K562 (cell line): Measurements from ENCODE around the gene RGL2. TPM values are rescaled to one million over a fixed set of nuclear protein-coding genes. Genes with fewer than 3 reads are reported as not detected.

Experiments used
- MGA ChIP-seq: fragments of 450-650 bp; IDR thresholded peaks from 2 replicates; pipeline ENCODE4 v1.6.1; 2016; ENCODE audit warnings: mild to moderate bottlenecking, moderate library complexity
- U2AF1 ChIP-seq: fragments of 200-400 bp; formaldehyde crosslinking; optimal IDR thresholded peaks from 2 replicates; pipeline ENCODE3; 2017; ENCODE audit warnings: mild to moderate bottlenecking, low read depth, low read length, moderate library complexity
- ZNF41 ChIP-seq: fragments of 250-450 bp; sonication (Bioruptor Pico); conservative IDR thresholded peaks from 2 replicates; pipeline ENCODE4 v1.4.0; 2020; ENCODE audit warnings: mild to moderate bottlenecking
- polyA plus RNA-seq, 8 experiments: library from polyadenylated mRNA; depleted of rRNA in 4 of 8; stranded (reverse) in 5 of 8; unstranded in 3 of 8; fragments of >200 nt; fragmentation: Nextera tagmentation in 2 of 8; fragmentation: Illumina TruSeq in 1 of 8; extraction: Ambion mirVana in 2 of 8; extraction: Trizol in 1 of 8; gene quantifications; 2 replicates each; pipeline versions ENCODE4 v1.2.1 to v1.2.3, GENCODE V29; 2011 to 2014; ENCODE audit warnings: inconsistent platforms in 1 of 8, missing spikeins in 1 of 8
- total RNA-seq, 7 experiments: library from RNA; depleted of rRNA in 6 of 7; stranded (reverse); fragments of >200 nt in 6 of 7; fragmentation: Illumina TruSeq in 2 of 7; extraction: Trizol in 2 of 7; gene quantifications; 2 replicates each; pipeline versions ENCODE4 v1.2.1 to v1.2.3, GENCODE V29; 2011 to 2021; ENCODE audit warnings: low replicate concordance in 1 of 7
- TF ChIP-seq, protein P1 (sequence below): fragments of 450-650 bp; IDR thresholded peaks from 2 replicates; pipeline ENCODE4 v1.6.1; 2016; ENCODE audit warnings: low read depth
- TF ChIP-seq, protein P2 (sequence below): fragments of 250-450 bp; sonication (Bioruptor Pico); IDR thresholded peaks from 2 replicates; pipeline ENCODE4 v1.4.0; 2020; ENCODE audit warnings: mild to moderate bottlenecking, moderate library complexity, borderline replicate concordance

The RGL2 gene
- total and polyA plus RNA-seq, 9 of the 15 experiments (the other 6 are each of a cell fraction or from before 2014, with no cell fraction given): 1.8 to 57.1 (median 19.5) TPM

DNA sequence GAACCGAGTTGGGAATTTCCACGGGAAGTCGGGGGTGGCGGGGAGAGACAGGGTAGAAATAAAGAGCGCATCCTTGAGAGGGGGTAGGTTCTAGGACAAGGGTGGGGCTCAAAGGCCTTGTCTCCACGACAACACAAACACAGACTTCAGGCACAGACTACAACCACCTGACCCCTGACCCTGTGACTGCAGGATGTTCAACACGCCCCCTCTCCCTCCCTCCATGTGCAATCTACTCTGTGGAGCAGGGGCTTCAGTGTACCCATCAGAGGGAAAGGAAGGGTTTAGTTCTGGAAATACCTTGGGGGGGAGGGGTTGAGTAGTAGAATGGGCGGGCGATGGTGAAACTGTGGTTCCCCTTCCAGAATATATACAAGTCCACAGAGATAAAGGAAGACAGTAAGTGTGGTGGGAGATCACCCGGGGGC is 15.8 kb upstream of the RGL2 start (continued):
- TF ChIP-seq, protein P1, sequence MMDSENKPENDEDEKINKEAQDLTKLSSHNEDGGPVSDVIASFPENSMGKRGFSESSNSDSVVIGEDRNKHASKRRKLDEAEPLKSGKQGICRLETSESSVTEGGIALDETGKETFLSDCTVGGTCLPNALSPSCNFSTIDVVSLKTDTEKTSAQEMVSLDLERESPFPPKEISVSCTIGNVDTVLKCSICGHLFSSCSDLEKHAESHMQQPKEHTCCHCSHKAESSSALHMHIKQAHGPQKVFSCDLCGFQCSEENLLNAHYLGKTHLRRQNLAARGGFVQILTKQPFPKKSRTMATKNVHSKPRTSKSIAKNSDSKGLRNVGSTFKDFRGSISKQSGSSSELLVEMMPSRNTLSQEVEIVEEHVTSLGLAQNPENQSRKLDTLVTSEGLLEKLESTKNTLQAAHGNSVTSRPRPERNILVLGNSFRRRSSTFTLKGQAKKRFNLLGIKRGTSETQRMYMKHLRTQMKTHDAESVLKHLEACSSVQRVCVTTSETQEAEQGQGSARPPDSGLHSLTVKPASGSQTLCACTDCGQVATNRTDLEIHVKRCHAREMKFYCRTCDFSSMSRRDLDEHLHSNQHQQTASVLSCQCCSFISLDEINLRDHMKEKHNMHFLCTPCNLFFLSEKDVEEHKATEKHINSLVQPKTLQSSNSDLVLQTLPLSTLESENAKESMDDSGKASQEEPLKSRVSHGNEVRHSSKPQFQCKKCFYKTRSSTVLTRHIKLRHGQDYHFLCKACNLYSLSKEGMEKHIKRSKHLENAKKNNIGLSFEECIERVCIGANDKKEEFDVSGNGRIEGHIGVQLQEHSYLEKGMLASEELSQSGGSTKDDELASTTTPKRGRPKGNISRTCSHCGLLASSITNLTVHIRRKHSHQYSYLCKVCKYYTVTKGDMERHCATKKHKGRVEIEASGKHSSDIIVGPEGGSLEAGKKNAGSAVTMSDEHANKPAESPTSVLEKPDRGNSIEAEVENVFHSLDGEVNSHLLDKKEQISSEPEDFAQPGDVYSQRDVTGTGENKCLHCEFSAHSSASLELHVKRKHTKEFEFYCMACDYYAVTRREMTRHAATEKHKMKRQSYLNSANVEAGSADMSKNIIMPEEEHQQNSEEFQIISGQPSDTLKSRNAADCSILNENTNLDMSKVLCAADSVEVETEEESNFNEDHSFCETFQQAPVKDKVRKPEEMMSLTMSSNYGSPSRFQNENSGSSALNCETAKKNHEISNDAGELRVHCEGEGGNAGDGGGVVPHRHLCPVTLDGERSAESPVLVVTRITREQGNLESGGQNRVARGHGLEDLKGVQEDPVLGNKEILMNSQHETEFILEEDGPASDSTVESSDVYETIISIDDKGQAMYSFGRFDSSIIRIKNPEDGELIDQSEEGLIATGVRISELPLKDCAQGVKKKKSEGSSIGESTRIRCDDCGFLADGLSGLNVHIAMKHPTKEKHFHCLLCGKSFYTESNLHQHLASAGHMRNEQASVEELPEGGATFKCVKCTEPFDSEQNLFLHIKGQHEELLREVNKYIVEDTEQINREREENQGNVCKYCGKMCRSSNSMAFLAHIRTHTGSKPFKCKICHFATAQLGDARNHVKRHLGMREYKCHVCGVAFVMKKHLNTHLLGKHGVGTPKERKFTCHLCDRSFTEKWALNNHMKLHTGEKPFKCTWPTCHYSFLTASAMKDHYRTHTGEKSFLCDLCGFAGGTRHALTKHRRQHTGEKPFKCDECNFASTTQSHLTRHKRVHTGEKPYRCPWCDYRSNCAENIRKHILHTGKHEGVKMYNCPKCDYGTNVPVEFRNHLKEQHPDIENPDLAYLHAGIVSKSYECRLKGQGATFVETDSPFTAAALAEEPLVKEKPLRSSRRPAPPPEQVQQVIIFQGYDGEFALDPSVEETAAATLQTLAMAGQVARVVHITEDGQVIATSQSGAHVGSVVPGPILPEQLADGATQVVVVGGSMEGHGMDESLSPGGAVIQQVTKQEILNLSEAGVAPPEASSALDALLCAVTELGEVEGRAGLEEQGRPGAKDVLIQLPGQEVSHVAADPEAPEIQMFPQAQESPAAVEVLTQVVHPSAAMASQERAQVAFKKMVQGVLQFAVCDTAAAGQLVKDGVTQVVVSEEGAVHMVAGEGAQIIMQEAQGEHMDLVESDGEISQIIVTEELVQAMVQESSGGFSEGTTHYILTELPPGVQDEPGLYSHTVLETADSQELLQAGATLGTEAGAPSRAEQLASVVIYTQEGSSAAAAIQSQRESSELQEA: no peak
- TF ChIP-seq, protein P2, sequence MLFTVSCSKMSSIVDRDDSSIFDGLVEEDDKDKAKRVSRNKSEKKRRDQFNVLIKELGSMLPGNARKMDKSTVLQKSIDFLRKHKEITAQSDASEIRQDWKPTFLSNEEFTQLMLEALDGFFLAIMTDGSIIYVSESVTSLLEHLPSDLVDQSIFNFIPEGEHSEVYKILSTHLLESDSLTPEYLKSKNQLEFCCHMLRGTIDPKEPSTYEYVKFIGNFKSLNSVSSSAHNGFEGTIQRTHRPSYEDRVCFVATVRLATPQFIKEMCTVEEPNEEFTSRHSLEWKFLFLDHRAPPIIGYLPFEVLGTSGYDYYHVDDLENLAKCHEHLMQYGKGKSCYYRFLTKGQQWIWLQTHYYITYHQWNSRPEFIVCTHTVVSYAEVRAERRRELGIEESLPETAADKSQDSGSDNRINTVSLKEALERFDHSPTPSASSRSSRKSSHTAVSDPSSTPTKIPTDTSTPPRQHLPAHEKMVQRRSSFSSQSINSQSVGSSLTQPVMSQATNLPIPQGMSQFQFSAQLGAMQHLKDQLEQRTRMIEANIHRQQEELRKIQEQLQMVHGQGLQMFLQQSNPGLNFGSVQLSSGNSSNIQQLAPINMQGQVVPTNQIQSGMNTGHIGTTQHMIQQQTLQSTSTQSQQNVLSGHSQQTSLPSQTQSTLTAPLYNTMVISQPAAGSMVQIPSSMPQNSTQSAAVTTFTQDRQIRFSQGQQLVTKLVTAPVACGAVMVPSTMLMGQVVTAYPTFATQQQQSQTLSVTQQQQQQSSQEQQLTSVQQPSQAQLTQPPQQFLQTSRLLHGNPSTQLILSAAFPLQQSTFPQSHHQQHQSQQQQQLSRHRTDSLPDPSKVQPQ (CRISPR knock-in tag): no peak
- TF ChIP-seq MGA: no peak
- no peak for TF ChIP-seq ZNF41 (CRISPR knock-in tag)
- no peak for TF ChIP-seq U2AF1
